ENCODE data around the gene CORIN. TPM values are rescaled to one million over a fixed set of nuclear protein-coding genes. Genes with fewer than 3 reads are reported as not detected.

Gene CORIN
- total RNA-seq, 1 experiment from 2014 or later: not detected

GRCh38 chr4:47750788-47751187 lies 87.1 kb downstream of the CORIN start:
- H3K27ac ChIP-seq (ENCODE audit: low read depth, low read length, poor library complexity, severe bottlenecking): no peak overlapping the region
- no peaks in the 10 kb centered on the region for H3K9me3 ChIP-seq (ENCODE audit: low read depth, low read length, poor library complexity, severe bottlenecking)
- intact Hi-C loops (cut with micrococcal nuclease; ENCODE audit: unreplicated experiment): no loop called here
- H3K4me3 ChIP-seq (ENCODE audit: low read depth, low read length, poor library complexity, severe bottlenecking): no peak overlapping the region
- ChIA-PET CTCF (no interaction called here), POLR2A (ENCODE audit: low non-redundant PET) (no interaction called here)
- BruUV-seq (replicated peaks): no TSS peak
- H3K27me3 ChIP-seq (replicated peaks; ENCODE audit: insufficient read depth, low read depth, low read length, poor library complexity): no peaks in the 10 kb centered on the region
- no peak for TF ChIP-seq EZH2 (IDR thresholded peaks at IDR 0.05; ENCODE audit: borderline replicate concordance, low read depth, low read length, poor library complexity, severe bottlenecking)
- TF ChIP-seq CTCF (conservative IDR thresholded peaks at IDR 0.05; ENCODE audit: low read depth, low read length): no peak
- no peaks in the 10 kb centered on the region for H3K4me1 ChIP-seq (ENCODE audit: insufficient read depth, low read length, poor library complexity, severe bottlenecking)
- DNase-seq (ENCODE audit: low spot score): no peak
- no peaks in the 10 kb centered on the region for H3K36me3 ChIP-seq (ENCODE audit: insufficient read depth, low read length, poor library complexity, severe bottlenecking)

- intact Hi-C loops (cut with micrococcal nuclease; ENCODE audit: unreplicated experiment): no loop called here
- ChIA-PET CTCF (no interaction called here), POLR2A (ENCODE audit: low non-redundant PET) (no interaction called here)
- BruUV-seq (replicated peaks): no TSS peak
- no peaks in the 10 kb centered on the region for H3K4me1 ChIP-seq (ENCODE audit: insufficient read depth, low read length, poor library complexity, severe bottlenecking)
- no peak for DNase-seq (ENCODE audit: low spot score)
- H3K36me3 ChIP-seq (ENCODE audit: insufficient read depth, low read length, poor library complexity, severe bottlenecking): no peaks in the 10 kb centered on the region
- H3K9me3 ChIP-seq (ENCODE audit: low read depth, low read length, poor library complexity, severe bottlenecking): no peaks in the 10 kb centered on the region
- TF ChIP-seq EZH2 (IDR thresholded peaks at IDR 0.05; ENCODE audit: borderline replicate concordance, low read depth, low read length, poor library complexity, severe bottlenecking) (no peak), CTCF (conservative IDR thresholded peaks at IDR 0.05; ENCODE audit: low read depth, low read length) (no peak)
- H3K27ac ChIP-seq (ENCODE audit: low read depth, low read length, poor library complexity, severe bottlenecking): no peak overlapping the region
- no peaks in the 10 kb centered on the region for H3K27me3 ChIP-seq (replicated peaks; ENCODE audit: insufficient read depth, low read depth, low read length, poor library complexity)
- H3K4me3 ChIP-seq (ENCODE audit: low read depth, low read length, poor library complexity, severe bottlenecking): no peak overlapping the region
Observed at GRCh38 chr4:47749858-47750257, 88.0 kb downstream of the CORIN start.

- no peak overlapping the region for H3K27ac ChIP-seq (ENCODE audit: low read depth, low read length, poor library complexity, severe bottlenecking)
- H3K4me3 ChIP-seq (ENCODE audit: low read depth, low read length, poor library complexity, severe bottlenecking): no peak overlapping the region
- no peaks in the 10 kb centered on the region for H3K9me3 ChIP-seq (ENCODE audit: low read depth, low read length, poor library complexity, severe bottlenecking)
- H3K36me3 ChIP-seq (ENCODE audit: insufficient read depth, low read length, poor library complexity, severe bottlenecking): no peaks in the 10 kb centered on the region
- no peak for DNase-seq (ENCODE audit: low spot score)
- no TSS peak for BruUV-seq (replicated peaks)
- H3K4me1 ChIP-seq (ENCODE audit: insufficient read depth, low read length, poor library complexity, severe bottlenecking): no peaks in the 10 kb centered on the region
- CTCF ChIA-PET: no interaction called here
- no peak for TF ChIP-seq CTCF (conservative IDR thresholded peaks at IDR 0.05; ENCODE audit: low read depth, low read length)
- no peak for TF ChIP-seq EZH2 (IDR thresholded peaks at IDR 0.05; ENCODE audit: borderline replicate concordance, low read depth, low read length, poor library complexity, severe bottlenecking)
- POLR2A ChIA-PET (ENCODE audit: low non-redundant PET): no interaction called here
- intact Hi-C loops (cut with micrococcal nuclease; ENCODE audit: unreplicated experiment): no loop called here
- H3K27me3 ChIP-seq (replicated peaks; ENCODE audit: insufficient read depth, low read depth, low read length, poor library complexity): no peaks in the 10 kb centered on the region
Observed at GRCh38 chr4:47749060-47749459, 88.8 kb downstream of the CORIN start.

All from A673 (cell line).